Stimulated activated CD8-positive, alpha-beta memory T cell treated with anti-CD3 and anti-CD28 coated beads, Interleukin-15, amount 100 ng/mL, for 1 hour (primary cell): ENCODE data around the gene CLK1.

ENCODE experiments used
- DNase-seq: peaks from one replicate; pipeline ENCODE4 v3.0.0-alpha.2; 2020; ENCODE audit warnings: low read depth

CLK1 gene

GRCh38 chr2:200811333-200812121 lies 52.9 kb downstream of the CLK1 start, which contains the start of gene BZW1:
Gene BZW1 (plus strand): TSS chr2:200811910. CDS start chr2:200813218, 1,308 bp downstream.
- DNase-seq: peak; percentile 95

- DNase-seq: no peak
These were observed 53.5 kb downstream of the CLK1 start for GRCh38 chr2:200810998-200811332.

GRCh38 chr2:200810252-200810997 lies 54.0 kb downstream of the CLK1 start:
- no peak for DNase-seq

GRCh38 chr2:200809506-200810251 lies 54.8 kb downstream of the CLK1 start:
- no peak for DNase-seq
